Renal cortex interstitium (tissue), 11 donors: ENCODE data around the gene DPP6. TPM values are rescaled to one million over a fixed set of nuclear protein-coding genes. Genes with fewer than 3 reads are reported as not detected.
A peak's percentile ranks its signal among the peaks of the same experiment; 100 is the strongest.
"Not testable (repeated sequence)": the region's sequence is repeated elsewhere in the genome, so short reads cannot be mapped to it uniquely, and the experiment has no call there.

Experiments used
- DNase-seq, 11 donors: peaks; one replicate each; pipeline ENCODE4 v3.0.0-alpha.2; 2013; ENCODE audit warnings: low read depth in 9 of 11, low spot score in 4 of 11; ENCODE audit errors: extremely low read depth in 1 of 11
- polyA plus RNA-seq, 3 donors: library from polyadenylated mRNA; unstranded; fragments of 120-200 nt; gene quantifications; one replicate each; pipeline ENCODE4 v1.2.1, GENCODE V29; 2013; ENCODE audit not compliant: insufficient read length in 3 of 3

DPP6 gene
- polyA plus RNA-seq, 3 donors = 41.0 to 52.1 (median 48.4) TPM

- DNase-seq = no peak
Observed at GRCh38 chr7:154910125-154910524, 857.9 kb downstream of the DPP6 start.

GRCh38 chr7:154910977-154911376 is 858.8 kb downstream of the DPP6 start:
- no peak for DNase-seq

GRCh38 chr7:154911411-154911810 is 859.2 kb downstream of the DPP6 start:
- no peak for DNase-seq

- no peak for DNase-seq
Observed at GRCh38 chr7:154911862-154912455, 859.8 kb downstream of the DPP6 start.

- DNase-seq = no peak
Observed at GRCh38 chr7:154912871-154913637, 860.9 kb downstream of the DPP6 start.

- DNase-seq = peak in 9 of 11 donors; percentile 51 to 87 (median 70)
Observed at GRCh38 chr7:154913638-154914307, 861.6 kb downstream of the DPP6 start.

GRCh38 chr7:154914308-154914995 is 862.3 kb downstream of the DPP6 start:
- no peak for DNase-seq

GRCh38 chr7:154914996-154915380 is 862.8 kb downstream of the DPP6 start:
- DNase-seq = no peak

- DNase-seq = no peak
Observed at GRCh38 chr7:154915600-154915999, 863.4 kb downstream of the DPP6 start.

- DNase-seq = no peak
Observed at GRCh38 chr7:154916381-154916780, 864.2 kb downstream of the DPP6 start.

GRCh38 chr7:154916856-154917807 is 864.9 kb downstream of the DPP6 start:
- peak in 1 of 11 donors; percentile 32 for DNase-seq

- no peak for DNase-seq
Observed at GRCh38 chr7:154917808-154918160, 865.6 kb downstream of the DPP6 start.

- no peak for DNase-seq
Observed at GRCh38 chr7:154918266-154918665, 866.1 kb downstream of the DPP6 start.

- DNase-seq = no peak
Observed at GRCh38 chr7:154918741-154919140, 866.5 kb downstream of the DPP6 start.

GRCh38 chr7:154919344-154920225 is 867.4 kb downstream of the DPP6 start:
- no peak for DNase-seq

GRCh38 chr7:154922472-154922871 is 870.3 kb downstream of the DPP6 start:
- not testable (repeated sequence) for DNase-seq

- DNase-seq = peak in 10 of 11 donors; percentile 67 to 86 (median 76)
Observed at GRCh38 chr7:154927624-154928125, 875.5 kb downstream of the DPP6 start.
